Neural progenitor cell (in vitro differentiated cells): Measurements from ENCODE around the gene HRCT1. TPM values are rescaled to one million over a fixed set of nuclear protein-coding genes. Genes with fewer than 3 reads are reported as not detected.

Source experiments
- DNase-seq: peaks from one replicate; pipeline ENCODE4 v3.0.0-alpha.2; 2016; ENCODE audit warnings: low spot score
- H2AFZ ChIP-seq: fragments of 200-600 bp; sonication (generic); replicated peaks from 2 replicates; pipeline ENCODE4 v1.6.1; 2016; ENCODE audit warnings: antibody characterized with exemption
- H3F3A ChIP-seq: fragments of 200-600 bp; sonication (generic); 2 replicates; pipeline ENCODE4 v1.6.1; 2016; ENCODE audit warnings: antibody characterized with exemption, low read depth
- H3K27ac ChIP-seq: fragments of 200-600 bp; sonication (generic); 2 replicates; pipeline ENCODE4 v1.5.1; 2016; ENCODE audit warnings: mild to moderate bottlenecking
- H3K27me3 ChIP-seq: fragments of 200-600 bp; sonication (generic); 2 replicates; pipeline ENCODE4 v1.6.1; 2016; ENCODE audit warnings: mild to moderate bottlenecking, moderate library complexity
- H3K36me3 ChIP-seq: fragments of 200-600 bp; sonication (generic); 2 replicates; pipeline ENCODE4 v1.5.1; 2016
- H3K4me1 ChIP-seq: fragments of 200-600 bp; sonication (generic); 2 replicates; pipeline ENCODE4 v1.6.1; 2016; ENCODE audit warnings: mixed run types
- H3K4me2 ChIP-seq: fragments of 200-600 bp; sonication (generic); 2 replicates; pipeline ENCODE4 v1.6.1; 2016
- H3K4me3 ChIP-seq: fragments of 200-600 bp; sonication (generic); 2 replicates; pipeline ENCODE4 v1.5.1; 2016
- H3K79me2 ChIP-seq: fragments of 200-600 bp; sonication (generic); 2 replicates; pipeline ENCODE4 v1.6.1; 2016; ENCODE audit warnings: low read depth
- H3K9ac ChIP-seq: fragments of 200-600 bp; sonication (generic); 2 replicates; pipeline ENCODE4 v1.6.1; 2016
- H3K9me3 ChIP-seq: fragments of 200-600 bp; sonication (generic); 2 replicates; pipeline ENCODE4 v1.5.1; 2016; ENCODE audit warnings: low read depth
- H4K20me1 ChIP-seq: fragments of 200-600 bp; sonication (generic); 2 replicates; pipeline ENCODE4 v1.6.1; 2016; ENCODE audit warnings: low read depth
- H3K27ac Mint-ChIP-seq: 3 replicates; pipeline ENCODE4 v1.8.0; 2021; ENCODE audit warnings: mixed read lengths
- H3K27me3 Mint-ChIP-seq: 2 replicates; pipeline ENCODE4 v1.8.0; 2022; ENCODE audit warnings: low read depth, mild to moderate bottlenecking, inconsistent platforms, moderate library complexity, mixed read lengths; ENCODE audit not compliant: insufficient read depth
- H3K36me3 Mint-ChIP-seq: 3 replicates; pipeline ENCODE4 v1.8.0; 2021; ENCODE audit warnings: mixed read lengths
- H3K4me1 Mint-ChIP-seq: 3 replicates; pipeline ENCODE4 v1.8.0; 2021; ENCODE audit warnings: mixed read lengths
- H3K4me3 Mint-ChIP-seq: 3 replicates; pipeline ENCODE4 v1.8.0; 2021; ENCODE audit warnings: mild to moderate bottlenecking, moderate library complexity, mixed read lengths
- H3K9me3 Mint-ChIP-seq: 3 replicates; pipeline ENCODE4 v1.8.0; 2020; ENCODE audit warnings: mixed read lengths
- CTCF ChIP-seq: fragments of 200-600 bp; sonication (generic); IDR thresholded peaks from 2 replicates; pipeline ENCODE4 v1.5.1; 2017; ENCODE audit warnings: antibody characterized with exemption, mild to moderate bottlenecking
- EZH2 ChIP-seq: fragments of 200-600 bp; sonication (generic); IDR thresholded peaks from 2 replicates; pipeline ENCODE4 v1.6.1; 2017; ENCODE audit warnings: antibody characterized with exemption, mild to moderate bottlenecking, moderate library complexity
- EZH2phosphoT487 ChIP-seq: fragments of 200-600 bp; sonication (generic); IDR thresholded peaks from 2 replicates; pipeline ENCODE4 v1.6.1; 2017; ENCODE audit warnings: antibody characterized with exemption
- total RNA-seq: library from RNA; depleted of rRNA; stranded (reverse); fragments of >200 nt; gene quantifications from 2 replicates; pipeline ENCODE4 v1.2.3, GENCODE V29; 2015; ENCODE audit warnings: low replicate concordance

HRCT1 gene
- total RNA-seq, 1 donor from 2014 or later = not detected

DNA sequence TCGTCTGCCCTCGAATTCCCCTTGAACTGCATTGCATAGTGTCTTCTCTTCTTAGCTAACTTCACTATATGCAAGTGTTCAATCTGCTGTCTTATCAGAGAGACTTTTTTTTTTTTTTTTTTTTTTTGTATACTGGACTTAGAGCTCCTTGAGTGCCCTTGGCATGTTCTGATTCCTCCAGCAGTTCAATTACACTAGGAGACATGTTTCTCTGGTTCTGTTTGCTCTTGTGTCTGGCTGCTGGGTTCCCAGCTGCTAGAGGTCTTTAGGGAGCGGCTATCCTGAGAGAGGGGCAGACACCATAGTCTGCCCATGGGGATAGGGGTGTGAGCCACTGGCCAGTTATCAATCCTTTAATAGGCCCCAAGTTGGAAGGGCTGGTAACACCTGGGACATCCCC is 38.8 kb downstream of the HRCT1 start:
- Mint-ChIP-seq H3K4me3 (no peak overlapping the region), H3K27me3 (peaks cover 7% of the 10 kb centered on the region), H3K9me3 (no peaks in the 10 kb centered on the region), H3K27ac (no peak overlapping the region), H3K36me3 (no peaks in the 10 kb centered on the region), H3K4me1 (no peaks in the 10 kb centered on the region)
- no peaks in the 10 kb centered on the region for H4K20me1 ChIP-seq
- no peaks in the 10 kb centered on the region for H3F3A ChIP-seq
- H3K36me3 ChIP-seq = no peaks in the 10 kb centered on the region
- DNase-seq = no peak
- no peak overlapping the region for H3K9ac ChIP-seq
- peaks cover 80% of the 10 kb centered on the region for H3K27me3 ChIP-seq
- H2AFZ ChIP-seq = peak overlapping the region; percentile 91
- H3K9me3 ChIP-seq = no peaks in the 10 kb centered on the region
- no peak for TF ChIP-seq EZH2
- TF ChIP-seq CTCF = no peak
- TF ChIP-seq EZH2phosphoT487 = no peak
- H3K4me3 ChIP-seq = no peak overlapping the region
- H3K27ac ChIP-seq = no peak overlapping the region
- H3K4me2 ChIP-seq = no peak overlapping the region
- H3K4me1 ChIP-seq = no peaks in the 10 kb centered on the region
- H3K79me2 ChIP-seq = no peaks in the 10 kb centered on the region

- no peaks in the 10 kb centered on the region for H3K9me3 ChIP-seq
- no peaks in the 10 kb centered on the region for H3K4me1 Mint-ChIP-seq
- H4K20me1 ChIP-seq = no peaks in the 10 kb centered on the region
- no peaks in the 10 kb centered on the region for H3F3A ChIP-seq
- H3K36me3 Mint-ChIP-seq = no peaks in the 10 kb centered on the region
- no peaks in the 10 kb centered on the region for H3K4me1 ChIP-seq
- H3K27ac Mint-ChIP-seq = no peak overlapping the region
- no peaks in the 10 kb centered on the region for H3K79me2 ChIP-seq
- TF ChIP-seq EZH2phosphoT487 = peak; percentile 22
- peak; percentile 84 for TF ChIP-seq CTCF
- TF ChIP-seq EZH2 = no peak
- peak overlapping the region; percentile 91 for H2AFZ ChIP-seq
- no peak overlapping the region for H3K4me3 Mint-ChIP-seq
- H3K36me3 ChIP-seq = no peaks in the 10 kb centered on the region
- DNase-seq = peak; percentile 84
- H3K27me3 Mint-ChIP-seq = peaks cover 7% of the 10 kb centered on the region
- H3K4me2 ChIP-seq = peak overlapping the region; percentile 61
- no peaks in the 10 kb centered on the region for H3K9me3 Mint-ChIP-seq
- H3K27ac ChIP-seq = no peak overlapping the region
- H3K4me3 ChIP-seq = peak overlapping the region; percentile 26
- peaks cover 74% of the 10 kb centered on the region for H3K27me3 ChIP-seq
- no peak overlapping the region for H3K9ac ChIP-seq
These were observed 39.5 kb downstream of the HRCT1 start for GRCh38 chr9:35945341-35946018.

GRCh38 chr9:35948451-35948850 is 42.4 kb downstream of the HRCT1 start:
- no peaks in the 10 kb centered on the region for H3K79me2 ChIP-seq
- no peaks in the 10 kb centered on the region for H3K4me1 ChIP-seq
- no peak overlapping the region for H3K9ac ChIP-seq
- no peaks in the 10 kb centered on the region for H3F3A ChIP-seq
- no peak overlapping the region for H2AFZ ChIP-seq
- Mint-ChIP-seq H3K27me3 (peaks cover 5% of the 10 kb centered on the region), H3K4me3 (no peak overlapping the region), H3K4me1 (no peaks in the 10 kb centered on the region), H3K27ac (no peak overlapping the region), H3K36me3 (no peaks in the 10 kb centered on the region), H3K9me3 (no peaks in the 10 kb centered on the region)
- TF ChIP-seq CTCF (no peak), EZH2phosphoT487 (no peak), EZH2 (no peak)
- H3K36me3 ChIP-seq = no peaks in the 10 kb centered on the region
- no peak for DNase-seq
- peaks cover 64% of the 10 kb centered on the region for H3K27me3 ChIP-seq
- H4K20me1 ChIP-seq = no peaks in the 10 kb centered on the region
- H3K27ac ChIP-seq = no peak overlapping the region
- no peaks in the 10 kb centered on the region for H3K9me3 ChIP-seq
- no peak overlapping the region for H3K4me2 ChIP-seq
- H3K4me3 ChIP-seq = no peak overlapping the region
